ENCODE results near the gene TMEM192. TPM values are rescaled to one million over a fixed set of nuclear protein-coding genes. Genes with fewer than 3 reads are reported as not detected.

TMEM192 gene
- total and polyA plus RNA-seq, 2 donors (not counting 1 experiment from before 2014, with no cell fraction given): 7.7 to 13.3 TPM

- 60% methylated on average over 1 of the region's 3 CpGs for WGBS (ENCODE audit: insufficient coverage)
- Histone ChIP-seq H2AFZ (ENCODE audit: insufficient read depth, low read depth, low read length, poor library complexity, severe bottlenecking) (no peak overlapping the region), H3K36me3 (replicated peaks in 1 of 2; ENCODE audit: control extremely low read depth in 1 of 2, control insufficient read depth in 1 of 2, extremely low read depth in 1 of 2, insufficient read depth in 2 of 2, low read length in 1 of 2) (no peaks in the 10 kb centered on the region), H3K27ac (ENCODE audit: low read length in 2 of 2) (no peak overlapping the region), H3K4me2 (replicated peaks; ENCODE audit: low read depth, low read length, poor library complexity, severe bottlenecking) (no peak overlapping the region), H3K27me3 (replicated peaks in 1 of 4; ENCODE audit: control extremely low read depth in 1 of 4, control insufficient read depth in 3 of 4, insufficient read depth in 4 of 4, low read length in 3 of 4) (no peaks in the 10 kb centered on the region), H4K20me1 (ENCODE audit: control insufficient read depth, insufficient read depth, low read length, poor library complexity, severe bottlenecking) (no peaks in the 10 kb centered on the region), H3K9ac (ENCODE audit: low read length) (no peak overlapping the region), H3K79me2 (ENCODE audit: control insufficient read depth, insufficient read depth, low read length) (no peaks in the 10 kb centered on the region), H3K4me1 (ENCODE audit: control insufficient read depth in 2 of 2, insufficient read depth in 2 of 2, low read length in 2 of 2) (no peaks in the 10 kb centered on the region), H3K9me3 (ENCODE audit: control extremely low read depth in 1 of 3, control insufficient read depth in 2 of 3, insufficient read depth in 1 of 3, low read length in 2 of 3) (no peaks in the 10 kb centered on the region), H3K4me3 (ENCODE audit: control extremely low read depth in 1 of 5, extremely low read depth in 1 of 5, insufficient read depth in 1 of 5, low read depth in 2 of 5, low read length in 4 of 5) (no peak overlapping the region)
- CTCF ChIA-PET: no interaction called here
- Mint-ChIP-seq H3K4me3 (no peak overlapping the region), H3K4me1 (no peaks in the 10 kb centered on the region), H3K27me3 (no peaks in the 10 kb centered on the region), H3K27ac (no peak overlapping the region), H3K9me3 (ENCODE audit: insufficient read depth) (no peaks in the 10 kb centered on the region)
- DNase-seq (no peak), ATAC-seq (ENCODE audit: low read depth) (no peak)
- intact Hi-C loops (cut with micrococcal nuclease): no loop called here
- TF ChIP-seq EZH2 (IDR thresholded peaks at IDR 0.05; ENCODE audit: borderline replicate concordance, insufficient read depth, low read depth, low read length, poor library complexity, severe bottlenecking) (no peak), CTCF (IDR thresholded peaks at IDR 0.05) (no peak)
- POLR2A ChIA-PET: no interaction called here
Measured at GRCh38 chr4:165052627-165053026, 60.0 kb downstream of the TMEM192 start.

- WGBS (ENCODE audit: insufficient coverage): 92% methylated on average over 3 of the region's 5 CpGs
- no peak overlapping the region for H3K27ac ChIP-seq (ENCODE audit: low read length in 2 of 2)
- ATAC-seq (ENCODE audit: low read depth) (no peak), DNase-seq (no peak)
- CTCF ChIA-PET: no interaction called here
- intact Hi-C loops (cut with micrococcal nuclease): no loop called here
- POLR2A ChIA-PET: no interaction called here
- Mint-ChIP-seq H3K9me3 (ENCODE audit: insufficient read depth) (no peaks in the 10 kb centered on the region), H3K27me3 (peaks cover 6% of the 10 kb centered on the region), H3K4me1 (no peaks in the 10 kb centered on the region), H3K27ac (no peak overlapping the region), H3K4me3 (no peak overlapping the region)
- no peaks in the 10 kb centered on the region for H3K4me1 ChIP-seq (ENCODE audit: control insufficient read depth in 2 of 2, insufficient read depth in 2 of 2, low read length in 2 of 2)
- no peaks in the 10 kb centered on the region for H3K79me2 ChIP-seq (ENCODE audit: control insufficient read depth, insufficient read depth, low read length)
- H3K4me2 ChIP-seq (replicated peaks; ENCODE audit: low read depth, low read length, poor library complexity, severe bottlenecking): no peak overlapping the region
- no peak overlapping the region for H3K4me3 ChIP-seq (ENCODE audit: control extremely low read depth in 1 of 5, extremely low read depth in 1 of 5, insufficient read depth in 1 of 5, low read depth in 2 of 5, low read length in 4 of 5)
- H2AFZ ChIP-seq (ENCODE audit: insufficient read depth, low read depth, low read length, poor library complexity, severe bottlenecking): no peak overlapping the region
- H3K9me3 ChIP-seq (ENCODE audit: control extremely low read depth in 1 of 3, control insufficient read depth in 2 of 3, insufficient read depth in 1 of 3, low read length in 2 of 3): peaks cover 0 to 3% (median 0%) of the 10 kb centered on the region in 3 donors
- no peaks in the 10 kb centered on the region for H3K27me3 ChIP-seq (replicated peaks in 1 of 4; ENCODE audit: control extremely low read depth in 1 of 4, control insufficient read depth in 3 of 4, insufficient read depth in 4 of 4, low read length in 3 of 4)
- H3K9ac ChIP-seq (ENCODE audit: low read length): no peak overlapping the region
- TF ChIP-seq CTCF (IDR thresholded peaks at IDR 0.05) (no peak), EZH2 (IDR thresholded peaks at IDR 0.05; ENCODE audit: borderline replicate concordance, insufficient read depth, low read depth, low read length, poor library complexity, severe bottlenecking) (no peak)
- H3K36me3 ChIP-seq (replicated peaks in 1 of 2; ENCODE audit: control extremely low read depth in 1 of 2, control insufficient read depth in 1 of 2, extremely low read depth in 1 of 2, insufficient read depth in 2 of 2, low read length in 1 of 2): no peaks in the 10 kb centered on the region
- no peaks in the 10 kb centered on the region for H4K20me1 ChIP-seq (ENCODE audit: control insufficient read depth, insufficient read depth, low read length, poor library complexity, severe bottlenecking)
Measured at GRCh38 chr4:165048170-165048569, 64.5 kb downstream of the TMEM192 start.
